Heart left ventricle (tissue), 13 donors: ENCODE data around the gene SLC38A10.

Source experiments
- POLR2A ChIP-seq, 2 donors: fragments of 450-650 bp; IDR thresholded peaks; one replicate each; pipeline ENCODE4 v1.6.1; 2017; ENCODE audit warnings: antibody characterized with exemption in 2 of 2, mild to moderate bottlenecking in 2 of 2, moderate library complexity in 2 of 2
- TF ChIP-seq, protein P1 (sequence below), 12 donors: fragments of 200-600 bp; sonication (generic) in 4 of 12; IDR thresholded peaks; one replicate each; pipeline versions ENCODE4 v1.5.0 to v1.8.0; 2018 to 2022; ENCODE audit warnings: antibody characterized with exemption in 12 of 12, mild to moderate bottlenecking in 5 of 12
- donor health status: ischemic (EF 13 %, LVEDD 7.1; RV severe dilation, severe dysfunction).
- donor health status: DM: no; HTN: yes; CAD: no.
- donor health status: DM: no; HTN: no; CAD: no.
- donor health status: ischemic (EF 25% LVEDD 6.9; RV normal size, moderate dysfunction).
- donor health status: ischemic (EF 25% LVEDD 5.7; RV mildly dilated, moderate dysfunction).
- donor health status: ischemic (EF 35%, LVEDD 5.7; RV mildly dilated, moderate dysfunction).
- donor health status: nonischemic (EF 11% LVEDD 7.7; RV severe dilation, severe dysfunction).
- donor health status: DM: yes; HTN: yes; CAD: no.
- donor health status: PGD.
- donor health status: ischemic (EF 29% LVEDD 5.4; RV normal size, mild dysfunction).
- donor health status: nonischemic (EF 23%, LVEDD 6.1; RV moderate dilation, normal function).

GRCh38 chr17:81240761-81241160 lies 54.3 kb downstream of the SLC38A10 start:
- TF ChIP-seq, protein P1, sequence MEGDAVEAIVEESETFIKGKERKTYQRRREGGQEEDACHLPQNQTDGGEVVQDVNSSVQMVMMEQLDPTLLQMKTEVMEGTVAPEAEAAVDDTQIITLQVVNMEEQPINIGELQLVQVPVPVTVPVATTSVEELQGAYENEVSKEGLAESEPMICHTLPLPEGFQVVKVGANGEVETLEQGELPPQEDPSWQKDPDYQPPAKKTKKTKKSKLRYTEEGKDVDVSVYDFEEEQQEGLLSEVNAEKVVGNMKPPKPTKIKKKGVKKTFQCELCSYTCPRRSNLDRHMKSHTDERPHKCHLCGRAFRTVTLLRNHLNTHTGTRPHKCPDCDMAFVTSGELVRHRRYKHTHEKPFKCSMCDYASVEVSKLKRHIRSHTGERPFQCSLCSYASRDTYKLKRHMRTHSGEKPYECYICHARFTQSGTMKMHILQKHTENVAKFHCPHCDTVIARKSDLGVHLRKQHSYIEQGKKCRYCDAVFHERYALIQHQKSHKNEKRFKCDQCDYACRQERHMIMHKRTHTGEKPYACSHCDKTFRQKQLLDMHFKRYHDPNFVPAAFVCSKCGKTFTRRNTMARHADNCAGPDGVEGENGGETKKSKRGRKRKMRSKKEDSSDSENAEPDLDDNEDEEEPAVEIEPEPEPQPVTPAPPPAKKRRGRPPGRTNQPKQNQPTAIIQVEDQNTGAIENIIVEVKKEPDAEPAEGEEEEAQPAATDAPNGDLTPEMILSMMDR (IDR thresholded peaks at IDR 0.05), result no peak
- TF ChIP-seq POLR2A (IDR thresholded peaks at IDR 0.05), result no peak
